Prostate gland (tissue), 2 donors: ENCODE results near the gene UST.

Experiments
- POLR2A ChIP-seq: fragments of 450-650 bp; IDR thresholded peaks from one replicate; pipeline ENCODE4 v1.6.1; 2016; ENCODE audit warnings: antibody characterized with exemption, mild to moderate bottlenecking
- TF ChIP-seq, protein P1 (sequence below), 4 experiments: fragments of 200-600 bp in 2 of 4; fragments of 450-650 bp in 2 of 4; sonication (generic) in 2 of 4; IDR thresholded peaks; 1 replicate in 3 of 4; 2 replicates in 1 of 4; pipeline ENCODE4 v1.5.1; 2016 to 2019; ENCODE audit warnings: antibody characterized with exemption in 4 of 4, mild to moderate bottlenecking in 2 of 4, moderate library complexity in 2 of 4

GRCh38 chr6:149003560-149003959, 256.7 kb downstream of the UST start:
- TF ChIP-seq, protein P1, sequence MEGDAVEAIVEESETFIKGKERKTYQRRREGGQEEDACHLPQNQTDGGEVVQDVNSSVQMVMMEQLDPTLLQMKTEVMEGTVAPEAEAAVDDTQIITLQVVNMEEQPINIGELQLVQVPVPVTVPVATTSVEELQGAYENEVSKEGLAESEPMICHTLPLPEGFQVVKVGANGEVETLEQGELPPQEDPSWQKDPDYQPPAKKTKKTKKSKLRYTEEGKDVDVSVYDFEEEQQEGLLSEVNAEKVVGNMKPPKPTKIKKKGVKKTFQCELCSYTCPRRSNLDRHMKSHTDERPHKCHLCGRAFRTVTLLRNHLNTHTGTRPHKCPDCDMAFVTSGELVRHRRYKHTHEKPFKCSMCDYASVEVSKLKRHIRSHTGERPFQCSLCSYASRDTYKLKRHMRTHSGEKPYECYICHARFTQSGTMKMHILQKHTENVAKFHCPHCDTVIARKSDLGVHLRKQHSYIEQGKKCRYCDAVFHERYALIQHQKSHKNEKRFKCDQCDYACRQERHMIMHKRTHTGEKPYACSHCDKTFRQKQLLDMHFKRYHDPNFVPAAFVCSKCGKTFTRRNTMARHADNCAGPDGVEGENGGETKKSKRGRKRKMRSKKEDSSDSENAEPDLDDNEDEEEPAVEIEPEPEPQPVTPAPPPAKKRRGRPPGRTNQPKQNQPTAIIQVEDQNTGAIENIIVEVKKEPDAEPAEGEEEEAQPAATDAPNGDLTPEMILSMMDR (IDR thresholded peaks at IDR 0.05) = no peak
- no peak for TF ChIP-seq POLR2A
